Measurements from ENCODE around the gene PDK1. TPM values are rescaled to one million over a fixed set of nuclear protein-coding genes. Genes with fewer than 3 reads are reported as not detected.
"Not testable (repeated sequence)": the region's sequence is repeated elsewhere in the genome, so short reads cannot be mapped to it uniquely, and the experiment has no call there.

Gene PDK1
- total RNA-seq, 2 donors from 2014 or later = 8.0 to 17.5 TPM

DNA sequence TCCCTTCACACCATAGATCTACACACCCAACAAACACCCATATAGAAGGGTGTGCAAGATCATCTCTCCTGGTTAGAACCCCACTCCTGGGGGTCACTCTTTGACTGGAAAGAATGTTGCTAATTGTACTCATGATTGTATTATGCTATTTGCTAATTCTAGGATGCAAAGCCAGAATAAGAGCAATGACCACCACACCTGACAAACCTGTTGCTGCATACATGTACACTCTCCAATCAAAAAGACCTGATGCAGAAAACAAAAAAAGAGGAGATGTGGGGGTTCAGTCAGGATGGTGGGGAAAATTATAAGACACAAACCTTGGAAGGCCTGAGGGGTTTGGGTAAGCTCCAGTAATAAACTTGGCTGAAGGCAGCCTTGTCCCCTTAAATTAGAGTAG, 36.9 kb upstream of the PDK1 start:
- Histone ChIP-seq H3K4me1 (no peaks in the 10 kb centered on the region), H3K27ac (no peak overlapping the region), H3K4me3 (no peak overlapping the region), H3K36me3 (replicated peaks in 1 of 2; ENCODE audit: insufficient read depth in 1 of 2, low read depth in 2 of 2) (no peaks in the 10 kb centered on the region), H3K9me3 (peaks cover 0 to 10% (median 0%) of the 10 kb centered on the region in 3 donors), H3K27me3 (no peaks in the 10 kb centered on the region)
- no peak for TF ChIP-seq POLR2A (IDR thresholded peaks at IDR 0.05)
- TF ChIP-seq, protein P1, sequence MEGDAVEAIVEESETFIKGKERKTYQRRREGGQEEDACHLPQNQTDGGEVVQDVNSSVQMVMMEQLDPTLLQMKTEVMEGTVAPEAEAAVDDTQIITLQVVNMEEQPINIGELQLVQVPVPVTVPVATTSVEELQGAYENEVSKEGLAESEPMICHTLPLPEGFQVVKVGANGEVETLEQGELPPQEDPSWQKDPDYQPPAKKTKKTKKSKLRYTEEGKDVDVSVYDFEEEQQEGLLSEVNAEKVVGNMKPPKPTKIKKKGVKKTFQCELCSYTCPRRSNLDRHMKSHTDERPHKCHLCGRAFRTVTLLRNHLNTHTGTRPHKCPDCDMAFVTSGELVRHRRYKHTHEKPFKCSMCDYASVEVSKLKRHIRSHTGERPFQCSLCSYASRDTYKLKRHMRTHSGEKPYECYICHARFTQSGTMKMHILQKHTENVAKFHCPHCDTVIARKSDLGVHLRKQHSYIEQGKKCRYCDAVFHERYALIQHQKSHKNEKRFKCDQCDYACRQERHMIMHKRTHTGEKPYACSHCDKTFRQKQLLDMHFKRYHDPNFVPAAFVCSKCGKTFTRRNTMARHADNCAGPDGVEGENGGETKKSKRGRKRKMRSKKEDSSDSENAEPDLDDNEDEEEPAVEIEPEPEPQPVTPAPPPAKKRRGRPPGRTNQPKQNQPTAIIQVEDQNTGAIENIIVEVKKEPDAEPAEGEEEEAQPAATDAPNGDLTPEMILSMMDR (IDR thresholded peaks at IDR 0.05) = no peak
- ATAC-seq (no peak), DNase-seq (no peak)
- intact Hi-C loops (cut with DNase I) = no loop called here

DNA sequence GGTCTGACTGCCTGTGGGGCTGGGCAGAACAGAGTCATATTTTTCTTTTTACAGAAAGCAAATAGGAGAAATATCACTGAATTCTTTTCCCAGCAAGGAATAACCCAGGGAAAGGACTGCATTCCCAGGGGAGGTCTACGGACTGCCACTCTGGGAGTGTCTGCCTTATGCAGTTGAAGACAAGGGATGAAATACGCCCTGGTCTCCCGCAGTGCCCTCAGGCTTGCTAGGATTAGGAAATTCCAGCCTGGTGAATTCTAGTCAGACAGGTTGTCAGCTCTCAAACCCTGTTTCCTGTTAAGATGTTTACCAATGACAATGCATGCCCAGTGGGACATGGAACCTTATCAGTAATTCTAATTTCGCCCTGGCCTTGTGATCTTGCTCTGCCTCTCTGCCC, 30.3 kb upstream of the PDK1 start:
- Histone ChIP-seq H3K4me3 (no peak overlapping the region), H3K27ac (no peak overlapping the region), H3K4me1 (no peaks in the 10 kb centered on the region), H3K27me3 (no peaks in the 10 kb centered on the region), H3K36me3 (replicated peaks in 1 of 2; ENCODE audit: insufficient read depth in 1 of 2, low read depth in 2 of 2) (no peaks in the 10 kb centered on the region), H3K9me3 (peaks cover 0 to 3% (median 0%) of the 10 kb centered on the region in 3 donors)
- DNase-seq (no peak), ATAC-seq (no peak)
- no peak for TF ChIP-seq POLR2A (IDR thresholded peaks at IDR 0.05)
- TF ChIP-seq, protein P1 (IDR thresholded peaks at IDR 0.05) = no peak
- intact Hi-C loops (cut with DNase I) = no loop called here
- WGBS, 2 donors = 86 to 93% methylated on average over 4 of the region's 4 CpGs

DNA sequence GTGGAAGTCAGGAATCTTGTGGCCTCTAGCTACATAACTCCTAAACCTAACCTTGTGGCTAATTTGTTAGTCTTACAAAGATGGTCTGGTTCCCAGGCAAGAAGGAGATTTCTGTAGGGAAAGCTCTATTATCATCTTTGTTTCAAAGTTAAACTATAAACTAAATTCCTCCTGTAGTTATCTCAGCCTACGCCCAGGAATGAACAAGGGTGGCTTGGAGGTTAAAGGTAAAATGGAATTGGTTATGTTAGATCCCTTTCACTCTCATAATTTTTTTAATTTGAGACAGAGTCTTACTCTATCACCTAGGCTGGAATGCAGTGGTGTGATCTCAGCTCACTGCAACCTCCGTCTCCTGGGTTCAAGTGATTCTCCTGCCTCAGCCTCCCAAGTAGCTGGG, 24.6 kb upstream of the PDK1 start:
- no peaks in the 10 kb centered on the region for H3K27me3 ChIP-seq
- no peaks in the 10 kb centered on the region for H3K36me3 ChIP-seq (replicated peaks in 1 of 2; ENCODE audit: insufficient read depth in 1 of 2, low read depth in 2 of 2)
- intact Hi-C loops (cut with DNase I) = no loop called here
- DNase-seq (no peak), ATAC-seq (no peak)
- TF ChIP-seq, protein P1 (IDR thresholded peaks at IDR 0.05) = no peak
- TF ChIP-seq POLR2A (IDR thresholded peaks at IDR 0.05) = no peak
- H3K4me1 ChIP-seq = no peaks in the 10 kb centered on the region
- no peak overlapping the region for H3K4me3 ChIP-seq
- H3K27ac ChIP-seq = no peak overlapping the region
- H3K9me3 ChIP-seq = no peaks in the 10 kb centered on the region
- WGBS, 2 donors = 70 to 88% methylated on average over 2 of the region's 2 CpGs

DNA sequence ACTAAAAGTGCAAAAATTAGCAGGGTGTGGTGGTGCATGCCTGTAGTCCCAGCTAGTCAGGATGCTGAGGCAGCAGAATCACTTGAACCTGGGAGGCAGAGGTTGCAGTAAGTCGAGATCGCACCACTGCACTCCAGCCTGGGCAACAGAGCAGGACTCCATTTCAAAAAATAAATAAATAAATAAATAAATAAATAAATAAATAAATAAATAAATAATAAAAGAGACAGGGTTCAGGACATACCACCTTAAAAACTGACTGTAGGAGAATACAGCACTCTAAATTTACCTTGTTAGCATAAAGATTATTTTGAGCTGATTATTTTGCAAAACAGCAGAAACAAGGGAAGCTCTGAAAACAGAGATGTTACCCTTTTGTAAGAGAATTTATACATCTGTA, 23.4 kb upstream of the PDK1 start:
- DNase-seq; H3K27me3 ChIP-seq; H3K4me1 ChIP-seq; intact Hi-C loops (cut with DNase I); H3K36me3 ChIP-seq (replicated peaks in 1 of 2; ENCODE audit: insufficient read depth in 1 of 2, low read depth in 2 of 2); H3K4me3 ChIP-seq; H3K27ac ChIP-seq; H3K9me3 ChIP-seq; ATAC-seq: not testable (repeated sequence)
- 90 to 94% methylated on average over 2 of the region's 2 CpGs for WGBS, 2 donors

DNA sequence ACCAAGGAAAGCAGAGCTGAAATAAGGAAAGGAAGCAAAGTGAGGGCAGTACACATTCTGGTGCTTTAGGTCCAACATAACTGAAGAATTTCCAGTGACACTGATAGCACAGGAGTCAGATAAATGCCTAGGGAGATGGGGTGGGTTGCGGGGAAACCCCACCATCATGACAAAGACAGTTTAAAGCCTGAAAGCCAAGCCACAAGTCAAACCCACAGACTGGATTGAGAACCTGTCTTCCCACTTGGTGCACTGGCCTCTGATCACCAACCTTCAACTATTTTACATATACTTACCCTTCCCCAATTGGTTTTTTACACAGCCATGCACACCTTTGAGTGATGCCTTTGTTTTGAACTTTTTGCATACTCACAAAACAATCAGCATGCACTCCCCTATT, 22.2 kb upstream of the PDK1 start:
- WGBS, 2 donors = 95 to 100% methylated on average over 1 of the region's 1 CpG
- Histone ChIP-seq H3K27ac (no peak overlapping the region), H3K36me3 (replicated peaks in 1 of 2; ENCODE audit: insufficient read depth in 1 of 2, low read depth in 2 of 2) (no peaks in the 10 kb centered on the region), H3K4me3 (no peak overlapping the region), H3K9me3 (no peaks in the 10 kb centered on the region), H3K4me1 (no peaks in the 10 kb centered on the region), H3K27me3 (no peaks in the 10 kb centered on the region)
- TF ChIP-seq, protein P1 (IDR thresholded peaks at IDR 0.05) = no peak
- no peak for TF ChIP-seq POLR2A (IDR thresholded peaks at IDR 0.05)
- DNase-seq (no peak), ATAC-seq (no peak)
- intact Hi-C loops (cut with DNase I) = no loop called here
